Measurements from ENCODE around the gene APOBEC4.

DNA sequence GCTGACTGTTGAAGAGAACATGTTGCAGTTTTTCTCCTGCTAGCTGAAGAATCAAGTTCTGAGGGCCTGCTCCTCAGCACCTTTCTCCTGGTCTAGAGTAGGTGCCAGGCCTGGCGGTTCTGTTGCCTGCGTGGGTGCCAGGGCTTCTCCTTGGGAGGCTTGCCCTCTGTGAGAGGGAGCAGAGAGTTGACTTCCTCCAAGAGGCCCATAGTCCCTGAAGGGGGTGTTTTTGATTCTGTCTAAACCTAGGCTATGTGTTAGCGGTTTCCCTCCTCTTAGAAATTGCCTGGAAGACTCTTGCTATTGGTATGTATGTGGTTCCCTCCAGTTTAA is 312 bp upstream of the APOBEC4 start:
- TF ChIP-seq CTCF (conservative IDR thresholded peaks at IDR 0.05; ENCODE audit: low read depth, low read length) (no peak), EZH2phosphoT487 (IDR thresholded peaks at IDR 0.05; ENCODE audit: borderline replicate concordance, low read length) (no peak)

Data from PC-3 (cell line).